Measurements from ENCODE around the gene ZC3H4.

GRCh38 chr19:47071731-47072130 is 41.8 kb downstream of the ZC3H4 start:
- TF ChIP-seq CTCF (IDR thresholded peaks at IDR 0.05) (no peak), POLR2A (IDR thresholded peaks at IDR 0.05) (no peak), POLR2AphosphoS5 (IDR thresholded peaks at IDR 0.05) (no peak), EP300 (IDR thresholded peaks at IDR 0.05) (no peak)

Data from stomach (tissue), 4 donors.